Loucy (cell line): ENCODE data around the gene ZW10.

Experiments
- H2AFZ ChIP-seq: fragments of 200-600 bp; sonication (generic); 2 replicates; pipeline ENCODE4 v1.6.0; 2016; ENCODE audit warnings: antibody characterized with exemption, mild to moderate bottlenecking, low read length, moderate library complexity
- H3F3A ChIP-seq: fragments of 200-600 bp; 2 replicates; pipeline ENCODE4 v1.6.0; 2016; ENCODE audit warnings: antibody characterized with exemption, low read depth, mild to moderate bottlenecking
- H3K27me3 ChIP-seq: fragments of 200-600 bp; sonication (generic); 2 replicates; pipeline ENCODE4 v1.6.1; 2014; ENCODE audit warnings: low read length, mild to moderate bottlenecking; ENCODE audit not compliant: insufficient read depth, poor library complexity, severe bottlenecking
- H3K36me3 ChIP-seq: fragments of 200-600 bp; sonication (generic); 2 replicates; pipeline ENCODE4 v1.6.1; 2016; ENCODE audit warnings: low read length; ENCODE audit not compliant: insufficient read depth
- H3K4me1 ChIP-seq: fragments of 200-600 bp; sonication (generic); 2 replicates; pipeline ENCODE4 v1.5.1; 2014; ENCODE audit warnings: low read length, mild to moderate bottlenecking; ENCODE audit not compliant: insufficient read depth, poor library complexity, severe bottlenecking
- H3K4me2 ChIP-seq: fragments of 200-600 bp; sonication (generic); 2 replicates; pipeline ENCODE4 v1.6.0; 2014; ENCODE audit warnings: antibody characterized with exemption, low read length, low read depth, mild to moderate bottlenecking; ENCODE audit not compliant: poor library complexity, severe bottlenecking
- H3K4me3 ChIP-seq: fragments of 200-600 bp; sonication (generic); 2 replicates; pipeline ENCODE4 v1.5.1; 2014; ENCODE audit warnings: low read length, mild to moderate bottlenecking, mixed read lengths; ENCODE audit not compliant: poor library complexity, severe bottlenecking
- H3K79me2 ChIP-seq: fragments of 200-600 bp; sonication (generic); 2 replicates; pipeline ENCODE4 v1.6.1; 2014; ENCODE audit warnings: low read length; ENCODE audit not compliant: insufficient read depth
- H3K9ac ChIP-seq: fragments of 200-600 bp; sonication (generic); 2 replicates; pipeline ENCODE4 v1.6.0; 2014; ENCODE audit warnings: mild to moderate bottlenecking, low read depth, low read length, moderate library complexity; ENCODE audit not compliant: poor library complexity, severe bottlenecking
- H3K9me2 ChIP-seq: fragments of 200-600 bp; sonication (generic); replicated peaks from 2 replicates; pipeline ENCODE4 v1.6.1; 2016; ENCODE audit warnings: low read depth, low read length, mixed read lengths
- H3K9me3 ChIP-seq: fragments of 200-600 bp; sonication (generic); 2 replicates; pipeline ENCODE4 v1.6.1; 2014; ENCODE audit warnings: mild to moderate bottlenecking, antibody characterized with exemption, low read length, low read depth; ENCODE audit not compliant: insufficient read depth
- H4K20me1 ChIP-seq: fragments of 200-600 bp; sonication (generic); 2 replicates; pipeline ENCODE4 v1.6.0; 2014; ENCODE audit warnings: antibody characterized with exemption, low read length, mild to moderate bottlenecking; ENCODE audit not compliant: insufficient read depth, poor library complexity, severe bottlenecking
- EZH2phosphoT487 ChIP-seq: fragments of 200-600 bp; IDR thresholded peaks from 2 replicates; pipeline ENCODE4 v1.6.1; 2018; ENCODE audit warnings: antibody characterized with exemption, mild to moderate bottlenecking, moderate library complexity, borderline replicate concordance
- TF ChIP-seq, protein P1 (sequence below): fragments of 200-600 bp; sonication (generic); conservative IDR thresholded peaks from 2 replicates; pipeline ENCODE4 v1.5.1; 2014; ENCODE audit warnings: mild to moderate bottlenecking, antibody characterized with exemption, low read length

ZW10 gene

DNA sequence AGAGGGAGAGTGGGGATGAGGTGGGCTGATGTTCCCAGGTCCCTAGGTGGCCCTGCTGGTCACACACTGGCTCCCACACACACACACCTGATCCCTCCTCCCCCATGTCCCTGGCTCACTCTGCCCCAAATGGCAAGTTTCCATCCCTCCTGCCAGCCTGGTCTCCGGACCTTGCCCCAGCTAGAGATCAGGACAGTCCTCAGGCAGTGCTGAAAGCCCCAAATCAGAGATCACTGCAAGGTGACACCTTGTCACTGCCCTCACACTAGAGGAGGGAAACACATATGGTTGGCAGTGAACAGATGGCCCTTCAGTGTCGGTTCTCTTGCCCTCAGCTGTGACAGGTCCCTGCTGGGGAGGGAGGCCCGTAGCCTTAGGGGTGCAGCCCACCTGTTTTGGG is 75.0 kb downstream of the ZW10 start:
- TF ChIP-seq, protein P1, sequence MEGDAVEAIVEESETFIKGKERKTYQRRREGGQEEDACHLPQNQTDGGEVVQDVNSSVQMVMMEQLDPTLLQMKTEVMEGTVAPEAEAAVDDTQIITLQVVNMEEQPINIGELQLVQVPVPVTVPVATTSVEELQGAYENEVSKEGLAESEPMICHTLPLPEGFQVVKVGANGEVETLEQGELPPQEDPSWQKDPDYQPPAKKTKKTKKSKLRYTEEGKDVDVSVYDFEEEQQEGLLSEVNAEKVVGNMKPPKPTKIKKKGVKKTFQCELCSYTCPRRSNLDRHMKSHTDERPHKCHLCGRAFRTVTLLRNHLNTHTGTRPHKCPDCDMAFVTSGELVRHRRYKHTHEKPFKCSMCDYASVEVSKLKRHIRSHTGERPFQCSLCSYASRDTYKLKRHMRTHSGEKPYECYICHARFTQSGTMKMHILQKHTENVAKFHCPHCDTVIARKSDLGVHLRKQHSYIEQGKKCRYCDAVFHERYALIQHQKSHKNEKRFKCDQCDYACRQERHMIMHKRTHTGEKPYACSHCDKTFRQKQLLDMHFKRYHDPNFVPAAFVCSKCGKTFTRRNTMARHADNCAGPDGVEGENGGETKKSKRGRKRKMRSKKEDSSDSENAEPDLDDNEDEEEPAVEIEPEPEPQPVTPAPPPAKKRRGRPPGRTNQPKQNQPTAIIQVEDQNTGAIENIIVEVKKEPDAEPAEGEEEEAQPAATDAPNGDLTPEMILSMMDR: no peak
- no peak for TF ChIP-seq EZH2phosphoT487
- H3K79me2 ChIP-seq: no peaks in the 10 kb centered on the region

DNA sequence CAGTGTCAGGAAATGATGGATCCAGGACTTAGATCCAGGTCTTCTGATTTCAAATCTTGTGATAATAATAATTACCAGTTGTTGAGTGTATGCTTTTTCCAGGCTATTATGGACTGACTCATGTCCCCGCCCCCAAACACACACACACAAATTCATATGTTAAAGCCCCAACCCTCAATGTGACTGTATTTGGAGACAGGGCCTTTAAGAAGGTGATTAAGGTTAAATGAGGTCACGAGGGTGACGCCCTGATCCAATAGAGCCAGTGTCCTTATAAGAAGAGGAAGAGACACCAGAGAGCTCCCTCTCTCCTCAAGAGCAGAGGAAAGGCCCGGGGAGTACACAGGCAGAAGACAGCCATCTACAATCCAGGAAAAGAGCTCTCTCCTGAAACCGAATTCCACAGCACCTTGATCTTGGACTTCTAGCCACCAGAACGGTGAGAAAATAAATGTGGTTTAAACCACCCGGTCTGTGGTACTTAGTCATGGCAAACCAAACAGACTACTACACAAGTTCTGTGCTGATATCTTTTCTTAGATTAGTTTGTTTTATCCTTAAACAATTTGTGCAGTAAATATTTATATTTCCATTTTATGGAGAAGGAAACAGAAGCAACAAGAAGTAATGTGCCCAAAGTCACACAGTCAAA is 75.6 kb downstream of the ZW10 start:
- no peaks in the 10 kb centered on the region for H3K36me3 ChIP-seq
- no peaks in the 10 kb centered on the region for H3K4me1 ChIP-seq
- TF ChIP-seq EZH2phosphoT487: no peak
- TF ChIP-seq, protein P1: no peak
- H3K9me2 ChIP-seq: no peaks in the 10 kb centered on the region
- no peaks in the 10 kb centered on the region for H4K20me1 ChIP-seq
- no peaks in the 10 kb centered on the region for H3K79me2 ChIP-seq
- H3F3A ChIP-seq: no peaks in the 10 kb centered on the region
- no peaks in the 10 kb centered on the region for H3K9me3 ChIP-seq
- no peak overlapping the region for H3K4me3 ChIP-seq
- H3K27me3 ChIP-seq: no peaks in the 10 kb centered on the region
- H3K4me2 ChIP-seq: no peak overlapping the region
- no peak overlapping the region for H3K9ac ChIP-seq
- no peak overlapping the region for H2AFZ ChIP-seq

More for the DNA sequence above, 75.0 kb downstream of the ZW10 start:
- H3K9ac ChIP-seq: no peak overlapping the region
- H4K20me1 ChIP-seq: no peaks in the 10 kb centered on the region
- H3K36me3 ChIP-seq: no peaks in the 10 kb centered on the region
- H3K4me2 ChIP-seq: no peak overlapping the region
- H3K4me1 ChIP-seq: no peaks in the 10 kb centered on the region
- H3F3A ChIP-seq: no peaks in the 10 kb centered on the region
- H3K27me3 ChIP-seq: no peaks in the 10 kb centered on the region
- no peaks in the 10 kb centered on the region for H3K9me3 ChIP-seq
- no peaks in the 10 kb centered on the region for H3K9me2 ChIP-seq
- H3K4me3 ChIP-seq: no peak overlapping the region
- no peak overlapping the region for H2AFZ ChIP-seq

DNA sequence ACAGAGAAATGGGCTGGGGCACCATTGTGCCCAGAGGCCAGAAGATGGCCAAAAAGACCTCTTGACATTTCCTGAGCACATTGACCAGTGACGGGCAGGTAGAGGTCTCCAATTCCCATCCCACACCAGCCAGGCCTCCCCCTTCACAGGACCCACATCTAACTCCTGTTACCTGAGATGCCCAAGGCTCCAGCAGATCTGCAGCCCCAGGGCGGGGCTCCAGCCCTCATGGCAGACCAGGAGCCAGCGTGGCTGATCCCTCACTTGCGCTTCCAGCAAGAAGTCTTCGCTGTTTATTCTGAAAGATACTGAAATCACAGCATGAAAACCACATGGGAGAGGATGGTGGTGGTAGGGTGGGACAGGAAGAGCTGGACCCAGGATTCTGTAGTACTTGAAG is 76.4 kb downstream of the ZW10 start:
- Histone ChIP-seq H3K4me3 (no peak overlapping the region), H3K9me3 (no peaks in the 10 kb centered on the region), H2AFZ (no peak overlapping the region), H4K20me1 (no peaks in the 10 kb centered on the region), H3K36me3 (no peaks in the 10 kb centered on the region), H3K79me2 (no peaks in the 10 kb centered on the region), H3K9ac (no peak overlapping the region), H3K4me1 (no peaks in the 10 kb centered on the region), H3F3A (no peaks in the 10 kb centered on the region), H3K9me2 (no peaks in the 10 kb centered on the region), H3K27me3 (no peaks in the 10 kb centered on the region), H3K4me2 (no peak overlapping the region)
- TF ChIP-seq EZH2phosphoT487: no peak
- TF ChIP-seq, protein P1: no peak
